Liver (tissue), 9 donors: ENCODE data around the gene UBE2V1. TPM values are rescaled to one million over a fixed set of nuclear protein-coding genes. Genes with fewer than 3 reads are reported as not detected.

Source experiments
- DNase-seq: peaks from one replicate; pipeline ENCODE4 v3.0.0-alpha.2; 2017; ENCODE audit warnings: low spot score
- H3K27ac ChIP-seq, 2 donors: one replicate each; pipeline ENCODE4 v1.7.0; 2013; ENCODE audit warnings: inconsistent platforms in 2 of 2, low read length in 2 of 2, control low read depth in 1 of 2, low read depth in 1 of 2, mild to moderate bottlenecking in 1 of 2
- H3K27me3 ChIP-seq, 4 donors: one replicate each; pipeline versions ENCODE4 v1.6.1 to v1.7.0; 2013; ENCODE audit warnings: low read length in 3 of 4, inconsistent platforms in 1 of 4, mild to moderate bottlenecking in 1 of 4, moderate library complexity in 1 of 4; ENCODE audit not compliant: control insufficient read depth in 4 of 4, insufficient read depth in 4 of 4
- H3K36me3 ChIP-seq, 4 donors: one replicate each; pipeline versions ENCODE4 v1.6.1 to v1.7.0; 2013; ENCODE audit warnings: low read length in 3 of 4, mild to moderate bottlenecking in 3 of 4, low read depth in 1 of 4, moderate library complexity in 1 of 4; ENCODE audit not compliant: control insufficient read depth in 4 of 4, insufficient read depth in 3 of 4
- H3K4me1 ChIP-seq, 4 donors: one replicate each; pipeline versions ENCODE4 v1.6.1 to v1.7.0; 2013; ENCODE audit warnings: low read length in 3 of 4, mild to moderate bottlenecking in 3 of 4, moderate library complexity in 1 of 4; ENCODE audit not compliant: control insufficient read depth in 4 of 4, insufficient read depth in 4 of 4
- H3K4me3 ChIP-seq, 3 donors: one replicate each; pipeline versions ENCODE4 v1.6.1 to v1.7.0; 2013; ENCODE audit warnings: low read length in 3 of 3, control low read depth in 1 of 3, low read depth in 1 of 3, mild to moderate bottlenecking in 1 of 3
- H3K9ac ChIP-seq, 2 donors: one replicate each; pipeline ENCODE4 v1.7.0; 2013; ENCODE audit warnings: low read length in 2 of 2, mild to moderate bottlenecking in 2 of 2, moderate library complexity in 2 of 2, control low read depth in 1 of 2, low read depth in 1 of 2
- H3K9me3 ChIP-seq, 4 donors: one replicate each; pipeline versions ENCODE4 v1.6.1 to v1.7.0; 2013; ENCODE audit warnings: low read length in 3 of 4; ENCODE audit not compliant: control insufficient read depth in 4 of 4
- ATF3 ChIP-seq: IDR thresholded peaks from 2 replicates; pipeline ENCODE4 v1.6.1; 2016; ENCODE audit warnings: antibody characterized with exemption
- CTCF ChIP-seq: fragments of 150-350 bp; IDR thresholded peaks from 2 replicates; pipeline ENCODE4 v1.5.1; 2017; ENCODE audit warnings: improper control_type of control experiment, low read depth, low read length; ENCODE audit not compliant: missing input control
- EGR1 ChIP-seq, 2 donors: IDR thresholded peaks; 2 replicates each; pipeline ENCODE4 v1.6.1; 2016 to 2018; ENCODE audit warnings: antibody characterized with exemption in 2 of 2, low read depth in 2 of 2
- FOXA1 ChIP-seq: IDR thresholded peaks from 2 replicates; pipeline ENCODE4 v1.6.1; 2016; ENCODE audit warnings: antibody characterized with exemption
- FOXA2 ChIP-seq: IDR thresholded peaks from 2 replicates; pipeline ENCODE4 v1.6.1; 2016; ENCODE audit warnings: antibody characterized with exemption
- GABPA ChIP-seq, 2 donors: IDR thresholded peaks in 1 of 2; conservative IDR thresholded peaks in 1 of 2; 2 replicates each; pipeline ENCODE4 v1.6.1; 2016; ENCODE audit warnings: antibody characterized with exemption in 2 of 2, mild to moderate bottlenecking in 1 of 2, moderate library complexity in 1 of 2
- HNF4A ChIP-seq, 2 donors: conservative IDR thresholded peaks; 2 replicates each; pipeline ENCODE4 v1.6.1; 2016; ENCODE audit warnings: antibody characterized with exemption in 2 of 2, mild to moderate bottlenecking in 2 of 2
- HNF4G ChIP-seq: IDR thresholded peaks from 2 replicates; pipeline ENCODE4 v1.6.1; 2016; ENCODE audit warnings: antibody characterized with exemption
- JUND ChIP-seq, 2 donors: IDR thresholded peaks; 2 replicates each; pipeline ENCODE4 v1.6.1; 2016; ENCODE audit warnings: antibody characterized with exemption in 2 of 2
- MAX ChIP-seq: IDR thresholded peaks from 2 replicates; pipeline ENCODE4 v1.6.1; 2016; ENCODE audit warnings: antibody characterized with exemption
- NR2F2 ChIP-seq: IDR thresholded peaks from 2 replicates; pipeline ENCODE4 v1.6.1; 2016; ENCODE audit warnings: antibody characterized with exemption
- RAD21 ChIP-seq, 2 donors: IDR thresholded peaks; 2 replicates each; pipeline ENCODE4 v1.6.1; 2016; ENCODE audit warnings: antibody characterized with exemption in 2 of 2, mild to moderate bottlenecking in 2 of 2
- REST ChIP-seq: IDR thresholded peaks from 2 replicates; pipeline ENCODE4 v1.6.1; 2016; ENCODE audit warnings: antibody characterized with exemption, mild to moderate bottlenecking
- ZBTB33 ChIP-seq: IDR thresholded peaks from 2 replicates; pipeline ENCODE4 v1.6.1; 2016; ENCODE audit warnings: antibody characterized with exemption
- WGBS: extraction: QIAGEN DNeasy Blood & Tissue Kit; methylation state at CpG from one replicate; pipeline ENCODE4 v1.1.7; 2013; 5-methylcytosine and 5-hydroxymethylcytosine counted together
- polyA plus RNA-seq, 2 donors: library from polyadenylated mRNA; stranded (reverse) in 1 of 2; unstranded in 1 of 2; fragments of 200-250 nt in 1 of 2; fragments of >200 nt in 1 of 2; fragmentation: Nextera tagmentation in 1 of 2; extraction: Ambion mirVana in 1 of 2; gene quantifications; one replicate each; pipeline versions ENCODE4 v1.2.1 to v1.2.3, GENCODE V29; 2013 to 2015
- total RNA-seq, 2 donors: library from RNA; depleted of rRNA; stranded (reverse); fragments of >200 nt; gene quantifications; one replicate each; pipeline ENCODE4 v1.2.3, GENCODE V29; 2014
- donor health status: healthy.
- donor health status: healthy.
- donor health status: healthy.
- donor health status: healthy.
- donor health status: healthy.

UBE2V1 gene
- total and polyA plus RNA-seq, 4 donors: 27.9 to 53.0 (median 34.2) TPM

- TF ChIP-seq ZBTB33 (no peak), EGR1 (IDR thresholded peaks at IDR 0.05; ENCODE audit: low read depth in 2 of 2) (no peak), ATF3 (no peak), MAX (no peak), HNF4G (no peak), GABPA (IDR thresholded peaks at IDR 0.05 in 1 of 2, conservative IDR thresholded peaks at IDR 0.05 in 1 of 2) (no peak), RAD21 (IDR thresholded peaks at IDR 0.05) (no peak)
Measured at GRCh38 chr20:50070361-50070760, 42.6 kb downstream of the UBE2V1 start (continued).

GRCh38 chr20:50068041-50068651 lies 44.8 kb downstream of the UBE2V1 start:
- WGBS: 81% methylated on average over 11 of the region's 11 CpGs
- Histone ChIP-seq H3K27me3 (no peaks in the 10 kb centered on the region), H3K4me1 (peaks cover 0 to 4% (median 2%) of the 10 kb centered on the region in 4 donors), H3K27ac (no peak overlapping the region), H3K9ac (no peak overlapping the region), H3K36me3 (no peaks in the 10 kb centered on the region), H3K9me3 (no peaks in the 10 kb centered on the region), H3K4me3 (no peak overlapping the region)
- TF ChIP-seq JUND (IDR thresholded peaks at IDR 0.05) (no peak), FOXA2 (no peak), GABPA (IDR thresholded peaks at IDR 0.05 in 1 of 2, conservative IDR thresholded peaks at IDR 0.05 in 1 of 2) (no peak), CTCF (no peak), ATF3 (no peak), HNF4A (conservative IDR thresholded peaks at IDR 0.05) (no peak), HNF4G (no peak), MAX (no peak), EGR1 (IDR thresholded peaks at IDR 0.05; ENCODE audit: low read depth in 2 of 2) (no peak)
- DNase-seq: no peak

- no peak for TF ChIP-seq GABPA (IDR thresholded peaks at IDR 0.05 in 1 of 2, conservative IDR thresholded peaks at IDR 0.05 in 1 of 2)
- no peak for TF ChIP-seq CTCF
- TF ChIP-seq ATF3: no peak
- no peak for TF ChIP-seq EGR1 (IDR thresholded peaks at IDR 0.05; ENCODE audit: low read depth in 2 of 2)
- no peak for TF ChIP-seq JUND (IDR thresholded peaks at IDR 0.05)
- TF ChIP-seq FOXA2: no peak
- TF ChIP-seq FOXA1: no peak
- TF ChIP-seq RAD21 (IDR thresholded peaks at IDR 0.05): no peak
- TF ChIP-seq REST: no peak
- TF ChIP-seq MAX: no peak
- TF ChIP-seq NR2F2: no peak
- Histone ChIP-seq H3K4me3 (no peak overlapping the region), H3K4me1 (peaks cover 0 to 4% (median 2%) of the 10 kb centered on the region in 4 donors), H3K9ac (no peak overlapping the region), H3K9me3 (no peaks in the 10 kb centered on the region), H3K27ac (no peak overlapping the region), H3K27me3 (no peaks in the 10 kb centered on the region), H3K36me3 (no peaks in the 10 kb centered on the region)
- DNase-seq: no peak
- WGBS: 80% methylated on average over 2 of the region's 2 CpGs
Measured at GRCh38 chr20:50067461-50067860, 45.5 kb downstream of the UBE2V1 start.
